Astrocyte of the cerebellum (primary cell): ENCODE results near the gene CEPT1.

Source experiments
- DNase-seq: peaks from one replicate; pipeline ENCODE4 v3.0.0-alpha.2; 2011; ENCODE audit warnings: low read depth
- H3K4me3 ChIP-seq: 2 replicates; pipeline ENCODE4 v1.5.1; 2011; ENCODE audit warnings: mild to moderate bottlenecking, low read depth, low read length, moderate library complexity
- CTCF ChIP-seq: IDR thresholded peaks from 2 replicates; pipeline ENCODE4 v1.5.1; 2012; ENCODE audit warnings: low read length, low read depth, moderate library complexity, mild to moderate bottlenecking; ENCODE audit errors: missing control alignments
- in situ Hi-C: cut with HindIII; loops from 2 replicates; pipeline ENCODE4 v1.10.0; 2017; ENCODE audit warnings: low sequenced_read_pairs

Gene CEPT1

GRCh38 chr1:111204983-111205713, 65.1 kb downstream of the CEPT1 start:
- DNase-seq = no peak
- in situ Hi-C loops = loop anchor here (25.0 kb wide), 1 partner anchor 557 kb away; the partner anchor contains the start of gene DDX20
- no peak for TF ChIP-seq CTCF
- H3K4me3 ChIP-seq = no peak overlapping the region

GRCh38 chr1:111205714-111206050, 65.7 kb downstream of the CEPT1 start:
- no peak overlapping the region for H3K4me3 ChIP-seq
- no peak for DNase-seq
- in situ Hi-C loops = loop anchor here (25.0 kb wide), 1 partner anchor 557 kb away; the partner anchor contains the start of gene DDX20
- no peak for TF ChIP-seq CTCF

- in situ Hi-C loops = loop anchor here (25.0 kb wide), 1 partner anchor 553 kb away; the partner anchor contains the start of gene DDX20
- H3K4me3 ChIP-seq = no peak overlapping the region
- DNase-seq = no peak
- TF ChIP-seq CTCF = no peak
These were observed 68.9 kb downstream of the CEPT1 start for GRCh38 chr1:111208921-111209320.

GRCh38 chr1:111209622-111210021, 69.6 kb downstream of the CEPT1 start:
- no peak overlapping the region for H3K4me3 ChIP-seq
- in situ Hi-C loops = loop anchor here (25.0 kb wide), 1 partner anchor 553 kb away; the partner anchor contains the start of gene DDX20
- no peak for TF ChIP-seq CTCF
- DNase-seq = no peak

- TF ChIP-seq CTCF = no peak
- in situ Hi-C loops = loop anchor here (25.0 kb wide), 1 partner anchor 550 kb away; the partner anchor contains the start of gene DDX20
- no peak for DNase-seq
These were observed 71.9 kb downstream of the CEPT1 start for GRCh38 chr1:111211921-111212320.

GRCh38 chr1:111212634-111213335, 72.8 kb downstream of the CEPT1 start:
- in situ Hi-C loops = loop anchor here (25.0 kb wide), 1 partner anchor 550 kb away; the partner anchor contains the start of gene DDX20
- TF ChIP-seq CTCF = no peak
- no peak for DNase-seq
- no peak overlapping the region for H3K4me3 ChIP-seq

More at GRCh38 chr1:111211921-111212320, 71.9 kb downstream of the CEPT1 start:
- no peak overlapping the region for H3K4me3 ChIP-seq
